ENCODE data around the gene SH3BP2.

Gene SH3BP2

GRCh38 chr4:2886622-2887021, 93.7 kb downstream of the SH3BP2 start:
- no peak overlapping the region for H3K9ac ChIP-seq (ENCODE audit: low read length)
- no peak overlapping the region for H3K4me3 ChIP-seq (ENCODE audit: low read depth in 1 of 2, low read length in 2 of 2)
- peaks cover 2% of the 10 kb centered on the region for H3K4me1 ChIP-seq (ENCODE audit: insufficient read depth, low read length)
- H3K9me3 ChIP-seq (ENCODE audit: low read length), result no peaks in the 10 kb centered on the region
- peaks cover 46% of the 10 kb centered on the region for H3K36me3 ChIP-seq (ENCODE audit: insufficient read depth, low read length)
- no peak overlapping the region for H3K27ac ChIP-seq (ENCODE audit: low read depth, low read length)
- H3K27me3 ChIP-seq (ENCODE audit: control insufficient read depth in 1 of 2, insufficient read depth in 2 of 2, low read length in 2 of 2), result no peaks in the 10 kb centered on the region

- Histone ChIP-seq H3K4me1 (ENCODE audit: insufficient read depth, low read length) (peaks cover 6% of the 10 kb centered on the region), H3K27me3 (ENCODE audit: control insufficient read depth in 1 of 2, insufficient read depth in 2 of 2, low read length in 2 of 2) (no peaks in the 10 kb centered on the region), H3K9ac (ENCODE audit: low read length) (no peak overlapping the region), H3K27ac (ENCODE audit: low read depth, low read length) (no peak overlapping the region), H3K9me3 (ENCODE audit: low read length) (no peaks in the 10 kb centered on the region), H3K4me3 (ENCODE audit: low read depth in 1 of 2, low read length in 2 of 2) (no peak overlapping the region), H3K36me3 (ENCODE audit: insufficient read depth, low read length) (peaks cover 39% of the 10 kb centered on the region)
Observed at GRCh38 chr4:2887343-2887742, 94.5 kb downstream of the SH3BP2 start.

- Histone ChIP-seq H3K27me3 (ENCODE audit: control insufficient read depth in 1 of 2, insufficient read depth in 2 of 2, low read length in 2 of 2) (no peaks in the 10 kb centered on the region), H3K36me3 (ENCODE audit: insufficient read depth, low read length) (peaks cover 33% of the 10 kb centered on the region), H3K4me3 (ENCODE audit: low read depth in 1 of 2, low read length in 2 of 2) (no peak overlapping the region), H3K9me3 (ENCODE audit: low read length) (no peaks in the 10 kb centered on the region), H3K4me1 (ENCODE audit: insufficient read depth, low read length) (peaks cover 13% of the 10 kb centered on the region), H3K9ac (ENCODE audit: low read length) (no peak overlapping the region), H3K27ac (ENCODE audit: low read depth, low read length) (no peak overlapping the region)
Observed at GRCh38 chr4:2888886-2889285, 96.0 kb downstream of the SH3BP2 start.
